Mesenchymal stem cell (in vitro differentiated cells and primary cell): ENCODE data around the gene WAC.

ENCODE experiments used
- DNase-seq: peaks from one replicate; pipeline ENCODE4 v3.0.0-alpha.2; 2013
- H2AFZ ChIP-seq: one replicate; pipeline ENCODE4 v1.6.1; 2013; ENCODE audit warnings: low read depth, mild to moderate bottlenecking, control low read depth, inconsistent platforms, low read length, moderate library complexity
- H2AK5ac ChIP-seq: 2 replicates; pipeline ENCODE4 v1.6.1; 2013; ENCODE audit warnings: low read length, moderate library complexity, mild to moderate bottlenecking, inconsistent platforms; ENCODE audit not compliant: severe bottlenecking
- H2BK120ac ChIP-seq: one replicate; pipeline ENCODE4 v1.6.1; 2013; ENCODE audit warnings: low read depth, mild to moderate bottlenecking, inconsistent platforms, low read length, moderate library complexity
- H2BK12ac ChIP-seq, 2 experiments: one replicate each; pipeline ENCODE4 v1.6.1; 2013; ENCODE audit warnings: inconsistent platforms in 2 of 2, low read length in 2 of 2, mild to moderate bottlenecking in 2 of 2, moderate library complexity in 2 of 2, control low read depth in 1 of 2
- H2BK15ac ChIP-seq: one replicate; pipeline ENCODE4 v1.6.1; 2013; ENCODE audit warnings: mild to moderate bottlenecking, low read depth, inconsistent platforms; ENCODE audit not compliant: poor library complexity, severe bottlenecking
- H2BK5ac ChIP-seq: 2 replicates; pipeline ENCODE4 v1.6.1; 2013; ENCODE audit warnings: low read depth, mild to moderate bottlenecking, low read length, control low read depth, inconsistent platforms; ENCODE audit not compliant: poor library complexity, severe bottlenecking
- H3K14ac ChIP-seq, 2 experiments: one replicate each; pipeline ENCODE4 v1.6.1; 2013; ENCODE audit warnings: inconsistent platforms in 2 of 2, low read length in 2 of 2, control low read depth in 1 of 2, mild to moderate bottlenecking in 1 of 2, moderate library complexity in 1 of 2
- H3K18ac ChIP-seq, 2 experiments: one replicate each; pipeline ENCODE4 v1.6.1; 2013; ENCODE audit warnings: inconsistent platforms in 2 of 2, low read length in 2 of 2, control low read depth in 1 of 2, low read depth in 1 of 2, mild to moderate bottlenecking in 1 of 2
- H3K23ac ChIP-seq, 2 experiments: one replicate each; pipeline ENCODE4 v1.6.1; 2013; ENCODE audit warnings: inconsistent platforms in 2 of 2, low read length in 2 of 2, mild to moderate bottlenecking in 2 of 2, moderate library complexity in 2 of 2, control low read depth in 1 of 2
- H3K27ac ChIP-seq: 2 replicates; pipeline ENCODE4 v1.5.1; 2013; ENCODE audit warnings: mild to moderate bottlenecking, moderate library complexity, low read length, control low read depth, inconsistent platforms; ENCODE audit not compliant: poor library complexity, severe bottlenecking
- H3K27me3 ChIP-seq, 2 experiments: 2 replicates each; pipeline versions ENCODE4 v1.6.1 to v1.7.0; 2013; ENCODE audit warnings: low read length in 2 of 2, mild to moderate bottlenecking in 2 of 2, moderate library complexity in 2 of 2, control low read depth in 1 of 2, inconsistent platforms in 1 of 2; ENCODE audit not compliant: control insufficient read depth in 1 of 2, insufficient read depth in 1 of 2
- H3K36me3 ChIP-seq, 2 experiments: 2 replicates each; pipeline versions ENCODE4 v1.6.1 to v1.7.0; 2013; ENCODE audit warnings: low read length in 2 of 2, control low read depth in 1 of 2, inconsistent platforms in 1 of 2, low read depth in 1 of 2, mild to moderate bottlenecking in 1 of 2; ENCODE audit not compliant: insufficient read depth in 2 of 2, control insufficient read depth in 1 of 2
- H3K4ac ChIP-seq, 2 experiments: one replicate each; pipeline ENCODE4 v1.6.1; 2013; ENCODE audit warnings: inconsistent platforms in 2 of 2, low read length in 2 of 2, mild to moderate bottlenecking in 2 of 2, moderate library complexity in 2 of 2, control low read depth in 1 of 2, low read depth in 1 of 2
- H3K4me1 ChIP-seq: 2 replicates; pipeline ENCODE4 v1.6.1; 2013; ENCODE audit warnings: low read depth, low read length, control low read depth; ENCODE audit not compliant: control insufficient read depth, insufficient read depth
- H3K4me2 ChIP-seq: 2 replicates; pipeline ENCODE4 v1.6.1; 2013; ENCODE audit warnings: low read length, mild to moderate bottlenecking, inconsistent platforms; ENCODE audit not compliant: poor library complexity, severe bottlenecking
- H3K4me3 ChIP-seq, 2 experiments: 2 replicates each; pipeline versions ENCODE4 v1.5.1 to v1.7.0; 2013; ENCODE audit warnings: low read length in 2 of 2, mild to moderate bottlenecking in 2 of 2, control low read depth in 1 of 2, low read depth in 1 of 2; ENCODE audit not compliant: insufficient read depth in 1 of 2
- H3K79me1 ChIP-seq: replicated peaks from 2 replicates; pipeline ENCODE4 v1.6.1; 2013; ENCODE audit warnings: mild to moderate bottlenecking, control low read depth, low read length, inconsistent platforms; ENCODE audit not compliant: poor library complexity, severe bottlenecking
- H3K9ac ChIP-seq: 2 replicates; pipeline ENCODE4 v1.7.0; 2013; ENCODE audit warnings: mild to moderate bottlenecking, low read length, moderate library complexity
- H3K9me3 ChIP-seq: 2 replicates; pipeline ENCODE4 v1.7.0; 2013; ENCODE audit warnings: mild to moderate bottlenecking, low read length; ENCODE audit not compliant: control insufficient read depth
- H4K8ac ChIP-seq: one replicate; pipeline ENCODE4 v1.6.1; 2013; ENCODE audit warnings: inconsistent platforms, mild to moderate bottlenecking, low read length, moderate library complexity
- H4K91ac ChIP-seq: one replicate; pipeline ENCODE4 v1.6.1; 2013; ENCODE audit warnings: mild to moderate bottlenecking, low read length, inconsistent platforms
- WGBS: methylation state at CpG from one replicate; pipeline ENCODE4 v1.1.7; 2013; ENCODE audit warnings: mixed read lengths; 5-methylcytosine and 5-hydroxymethylcytosine counted together

The WAC gene

GRCh38 chr10:28538595-28538994 lies 5.7 kb downstream of the WAC start:
- no peak for DNase-seq

GRCh38 chr10:28540145-28540544 lies 7.2 kb downstream of the WAC start:
- no peak overlapping the region for H2BK12ac ChIP-seq

More at GRCh38 chr10:28538595-28538994, 5.7 kb downstream of the WAC start:
- Histone ChIP-seq H2BK120ac (no peak overlapping the region), H3K23ac (no peak overlapping the region), H3K9ac (no peak overlapping the region), H3K36me3 (peaks cover 14 to 86% of the 10 kb centered on the region in 2 experiments), H3K14ac (no peak overlapping the region), H3K4me2 (no peak overlapping the region), H3K4me1 (peaks cover 3% of the 10 kb centered on the region), H3K9me3 (no peaks in the 10 kb centered on the region), H3K27ac (no peak overlapping the region), H3K27me3 (no peaks in the 10 kb centered on the region), H2BK15ac (no peak overlapping the region), H2AK5ac (no peak overlapping the region), H2BK12ac (no peak overlapping the region), H2BK5ac (no peak overlapping the region), H3K18ac (no peak overlapping the region), H4K8ac (no peak overlapping the region), H2AFZ (no peak overlapping the region), H3K4me3 (no peak overlapping the region), H4K91ac (no peak overlapping the region), H3K79me1 (no peaks in the 10 kb centered on the region), H3K4ac (no peak overlapping the region)
- WGBS = no CpG with 5 or more reads among the region's 1 CpG

GRCh38 chr10:28541717-28542365 lies 8.9 kb downstream of the WAC start:
- Histone ChIP-seq H3K18ac (no peak overlapping the region), H2AK5ac (no peak overlapping the region), H4K91ac (no peak overlapping the region), H2BK120ac (no peak overlapping the region), H4K8ac (no peak overlapping the region), H3K27ac (no peak overlapping the region), H3K9ac (peak overlapping the region; percentile 0), H2BK12ac (no peak overlapping the region), H3K4me1 (peaks cover 4% of the 10 kb centered on the region), H3K79me1 (no peaks in the 10 kb centered on the region), H2AFZ (no peak overlapping the region), H3K4me2 (no peak overlapping the region), H3K27me3 (no peaks in the 10 kb centered on the region), H3K14ac (no peak overlapping the region), H3K23ac (no peak overlapping the region), H3K36me3 (peaks cover 14 to 95% of the 10 kb centered on the region in 2 experiments), H2BK15ac (no peak overlapping the region), H3K4me3 (no peak overlapping the region), H2BK5ac (no peak overlapping the region), H3K4ac (no peak overlapping the region), H3K9me3 (no peaks in the 10 kb centered on the region)
- WGBS = 90% methylated on average over 1 of the region's 3 CpGs
- no peak for DNase-seq

More at GRCh38 chr10:28540145-28540544, 7.2 kb downstream of the WAC start:
- Histone ChIP-seq H2BK120ac (no peak overlapping the region), H2AK5ac (no peak overlapping the region), H3K79me1 (no peaks in the 10 kb centered on the region), H3K14ac (no peak overlapping the region), H3K4me3 (no peak overlapping the region), H3K18ac (no peak overlapping the region), H3K4me2 (no peak overlapping the region), H3K4ac (no peak overlapping the region), H2BK15ac (no peak overlapping the region), H2BK5ac (no peak overlapping the region), H4K91ac (no peak overlapping the region), H3K4me1 (peaks cover 6% of the 10 kb centered on the region), H3K27me3 (no peaks in the 10 kb centered on the region), H3K27ac (no peak overlapping the region), H3K23ac (no peak overlapping the region), H3K9me3 (no peaks in the 10 kb centered on the region), H3K9ac (peak overlapping the region; percentile 1), H4K8ac (no peak overlapping the region), H2AFZ (no peak overlapping the region), H3K36me3 (peaks cover 18 to 96% of the 10 kb centered on the region in 2 experiments)
- 100% methylated on average over 1 of the region's 3 CpGs for WGBS
- DNase-seq = no peak

GRCh38 chr10:28542728-28543127 lies 9.8 kb downstream of the WAC start:
- Histone ChIP-seq H3K36me3 (peaks cover 16 to 88% of the 10 kb centered on the region in 2 experiments), H3K18ac (no peak overlapping the region), H2BK5ac (no peak overlapping the region), H2BK12ac (no peak overlapping the region), H3K4me3 (no peak overlapping the region), H3K4me2 (no peak overlapping the region), H3K79me1 (no peaks in the 10 kb centered on the region), H3K9ac (no peak overlapping the region), H2BK15ac (no peak overlapping the region), H3K9me3 (no peaks in the 10 kb centered on the region), H3K27ac (no peak overlapping the region), H4K8ac (no peak overlapping the region), H2AK5ac (no peak overlapping the region), H3K27me3 (no peaks in the 10 kb centered on the region), H2AFZ (no peak overlapping the region), H3K4me1 (peaks cover 4% of the 10 kb centered on the region), H4K91ac (no peak overlapping the region), H3K4ac (no peak overlapping the region), H3K23ac (no peak overlapping the region), H3K14ac (no peak overlapping the region), H2BK120ac (no peak overlapping the region)
- no peak for DNase-seq
